Measurements from ENCODE around the gene DDX52.

DDX52 gene

DNA sequence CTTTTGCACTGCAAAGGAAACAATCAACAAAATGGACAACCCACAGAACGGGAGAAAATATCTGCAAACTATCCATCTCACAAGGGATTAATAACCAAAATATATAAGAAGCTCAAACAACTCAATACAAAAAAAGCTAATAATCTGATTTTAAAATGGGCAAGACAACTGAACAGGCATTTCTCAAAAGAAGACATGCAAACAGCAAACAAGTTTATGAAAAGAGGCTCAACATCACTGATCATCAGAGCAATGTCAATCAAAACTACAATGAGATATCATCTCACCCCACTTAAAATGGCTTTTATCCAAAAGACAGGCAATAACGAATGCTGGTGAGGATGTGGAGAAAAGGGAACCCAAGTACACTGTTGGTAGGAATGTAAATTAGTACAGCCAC is 68.8 kb downstream of the DDX52 start:
- no peak for DNase-seq

- DNase-seq = no peak
Observed at GRCh38 chr17:37571674-37572073, 71.6 kb downstream of the DDX52 start.

DNA sequence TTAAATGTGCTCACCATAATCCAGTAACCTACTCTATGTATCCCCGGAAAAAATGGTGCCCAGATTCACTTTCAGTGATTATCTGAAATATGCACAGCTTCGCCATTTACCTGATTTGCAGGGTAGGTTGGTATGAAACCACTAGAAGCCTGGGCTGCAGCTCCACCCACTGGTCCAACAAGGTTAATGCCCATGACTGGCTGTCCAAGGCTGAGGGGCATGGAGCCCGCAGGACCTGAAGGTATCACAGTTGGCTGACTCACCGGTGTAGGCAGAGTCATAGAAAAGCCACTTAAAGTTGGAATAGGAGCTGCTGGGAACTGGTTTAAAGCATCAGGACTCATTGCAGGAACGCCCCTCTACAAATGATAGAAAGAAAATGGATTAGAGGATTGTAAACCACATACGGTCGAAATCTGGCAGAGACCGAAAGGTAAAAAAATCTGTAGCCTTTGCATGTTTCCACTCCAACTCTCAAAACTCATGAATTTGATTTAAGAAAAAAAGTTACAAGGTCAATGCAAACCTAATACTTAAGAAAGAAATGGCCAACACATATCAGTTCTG is 72.6 kb downstream of the DDX52 start:
- peak; percentile 69 for DNase-seq

DNA sequence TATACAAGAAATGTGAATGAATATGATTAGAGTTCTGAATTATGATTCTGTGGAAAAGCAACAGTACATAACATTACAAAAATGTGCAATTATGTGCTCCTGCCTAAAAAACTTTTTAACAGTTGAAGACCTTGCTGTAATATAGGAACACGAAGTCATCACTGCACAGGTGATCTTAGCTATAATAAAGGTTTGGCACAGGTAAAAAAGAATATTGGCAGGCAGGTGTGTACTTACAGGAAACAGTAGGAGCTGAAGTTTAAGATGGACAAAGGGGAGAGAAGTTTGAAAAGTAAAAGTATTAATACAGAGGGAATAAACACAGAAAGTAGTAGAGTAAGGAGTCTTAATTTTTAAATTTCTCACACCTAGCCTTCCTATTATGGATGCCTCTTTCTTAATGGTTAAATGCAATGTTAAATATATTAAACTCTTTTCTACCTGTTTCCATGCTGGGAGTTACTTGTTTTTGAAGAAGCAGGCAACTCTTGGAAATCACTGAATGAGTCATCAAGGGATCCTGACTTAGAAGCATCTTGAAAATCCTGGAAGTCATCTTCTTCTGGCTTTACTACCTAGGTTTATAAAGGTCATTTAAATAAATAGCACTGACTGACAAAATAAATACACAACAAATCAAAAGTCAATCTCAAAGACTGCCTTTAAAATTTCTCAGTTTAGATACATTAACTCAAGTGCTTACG is 74.7 kb downstream of the DDX52 start:
- DNase-seq = no peak

DNA sequence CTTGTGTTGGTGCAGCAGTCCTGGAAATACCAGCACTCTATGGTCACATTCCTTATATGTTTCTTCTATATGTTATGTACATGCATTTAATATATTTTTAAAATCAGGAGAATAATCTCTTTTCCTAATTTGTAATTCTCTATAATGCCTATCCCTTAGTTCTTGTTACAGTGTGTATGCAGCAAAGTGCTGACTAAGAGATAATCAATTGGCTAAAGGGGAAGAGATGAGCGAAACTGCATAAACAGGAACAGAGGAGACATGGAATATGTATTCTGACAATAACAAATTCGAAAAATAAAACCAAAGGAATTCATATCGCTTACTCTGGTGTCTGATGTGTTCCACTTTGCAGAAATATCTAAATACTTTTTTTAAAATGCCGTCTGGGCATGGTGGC is 75.7 kb downstream of the DDX52 start:
- no peak for DNase-seq

DNA sequence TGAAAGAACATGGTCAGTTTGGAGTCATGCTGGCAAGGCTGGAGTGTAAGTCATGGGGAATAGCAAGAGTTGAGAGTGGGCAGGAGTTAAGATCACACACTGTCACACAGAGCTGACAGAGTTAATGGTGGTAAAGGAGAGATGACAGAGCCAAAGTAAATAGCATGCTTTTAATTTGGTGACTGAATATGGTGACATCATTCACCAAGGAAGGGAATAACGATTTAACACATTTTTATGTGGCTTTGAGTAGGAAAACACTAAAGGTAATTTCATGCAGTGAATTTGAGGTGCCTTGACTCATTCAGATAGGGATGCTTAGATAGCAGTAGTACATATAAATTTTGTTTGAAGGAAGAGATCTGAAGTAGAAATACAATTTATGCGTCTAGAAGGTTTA is 76.1 kb downstream of the DDX52 start:
- DNase-seq = no peak

DNA sequence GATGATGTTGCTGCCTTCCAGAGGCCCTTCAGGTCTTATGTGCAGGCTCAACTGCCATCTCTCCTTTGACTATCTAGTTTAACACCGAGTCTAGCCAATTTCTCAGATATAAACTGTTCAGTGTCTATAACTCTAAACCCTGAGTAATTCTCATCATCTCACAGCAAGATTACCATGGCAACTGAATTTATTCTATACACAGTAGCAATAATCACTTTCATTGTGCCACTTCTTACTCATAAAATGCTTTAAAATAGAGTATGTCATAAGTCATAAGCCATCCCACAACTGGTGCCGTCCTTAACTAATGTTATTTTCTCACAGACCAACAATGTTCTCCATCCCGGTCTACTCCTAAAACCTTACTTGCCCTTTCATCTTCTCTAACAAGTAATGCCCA is 79.0 kb downstream of the DDX52 start:
- DNase-seq = no peak

DNA sequence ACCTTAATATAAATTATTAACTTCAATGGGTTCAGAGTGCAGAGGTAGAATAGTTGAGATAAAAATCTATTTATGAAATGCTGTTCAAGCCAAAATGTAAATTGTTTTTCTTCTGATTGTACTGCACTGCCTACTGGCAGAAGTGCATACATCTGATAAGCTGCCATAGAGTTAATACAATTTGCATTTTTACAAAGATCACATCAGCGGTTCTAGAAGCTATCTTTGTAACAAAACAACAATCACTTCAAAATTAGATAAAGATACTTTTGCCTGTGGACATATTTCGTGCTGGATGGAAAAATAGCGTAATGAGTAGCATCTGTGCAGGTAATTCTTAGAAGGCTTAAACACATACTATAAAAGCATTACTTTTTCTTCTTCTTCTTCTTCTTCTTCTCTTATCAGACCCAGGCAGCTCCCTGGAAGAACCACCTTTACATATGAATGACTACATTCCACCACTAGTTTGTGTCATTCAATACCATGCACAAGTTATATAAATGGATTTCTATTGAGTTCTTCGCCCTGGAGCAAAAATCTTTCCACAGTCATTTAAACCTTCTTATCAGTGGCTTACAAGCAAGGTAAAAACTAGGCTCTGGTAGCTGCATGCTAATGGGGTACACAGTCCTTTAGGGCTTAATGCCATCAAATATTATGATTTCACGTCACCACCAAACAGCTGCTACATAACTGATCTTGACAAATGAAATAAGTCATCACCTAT is 81.1 kb downstream of the DDX52 start:
- no peak for DNase-seq

Data from 8988T (cell line).